Endothelial cell (in vitro differentiated cells): ENCODE measurements around the gene MPZL2. TPM values are rescaled to one million over a fixed set of nuclear protein-coding genes. Genes with fewer than 3 reads are reported as not detected.
"Not testable (repeated sequence)": the region's sequence is repeated elsewhere in the genome, so short reads cannot be mapped to it uniquely, and the experiment has no call there.

ENCODE experiments used
- DNase-seq: peaks from one replicate; pipeline ENCODE4 v3.0.0; 2021; ENCODE audit warnings: low spot score
- H3K27ac Mint-ChIP-seq: one replicate; pipeline ENCODE4 v1.8.0; 2021; ENCODE audit warnings: mixed read lengths, inconsistent platforms; ENCODE audit not compliant: unreplicated experiment
- H3K27me3 Mint-ChIP-seq: one replicate; pipeline ENCODE4 v1.8.0; 2021; ENCODE audit warnings: mild to moderate bottlenecking, moderate library complexity, mixed read lengths, inconsistent platforms; ENCODE audit not compliant: unreplicated experiment
- H3K36me3 Mint-ChIP-seq: one replicate; pipeline ENCODE4 v1.8.0; 2021; ENCODE audit warnings: mild to moderate bottlenecking, low read depth, mixed read lengths, inconsistent platforms; ENCODE audit not compliant: unreplicated experiment
- H3K4me1 Mint-ChIP-seq: one replicate; pipeline ENCODE4 v1.8.0; 2021; ENCODE audit warnings: mild to moderate bottlenecking, mixed read lengths, inconsistent platforms; ENCODE audit not compliant: unreplicated experiment
- H3K4me3 Mint-ChIP-seq: one replicate; pipeline ENCODE4 v1.8.0; 2021; ENCODE audit warnings: mild to moderate bottlenecking, mixed read lengths, inconsistent platforms; ENCODE audit not compliant: unreplicated experiment
- H3K9me3 Mint-ChIP-seq: one replicate; pipeline ENCODE4 v1.8.0; 2021; ENCODE audit warnings: mixed read lengths, inconsistent platforms; ENCODE audit not compliant: unreplicated experiment
- CTCF ChIP-seq: fragments of 200-600 bp; sonication (generic); IDR thresholded peaks from one replicate; pipeline ENCODE4 v1.5.0; 2021; ENCODE audit warnings: antibody characterized with exemption; ENCODE audit not compliant: unreplicated experiment
- total RNA-seq: library from RNA; stranded (reverse); fragmentation: NEBNext Ultra II Directional; extraction: Animal tissue kit (Norgen Biotek cat#: 25700); gene quantifications from one replicate; pipeline ENCODE4 v1.2.1, GENCODE V29; 2021; ENCODE audit not compliant: unreplicated experiment

MPZL2 gene
- total RNA-seq, 1 donor from 2014 or later, result 1.0 TPM

GRCh38 chr11:118310781-118311485 is 46.8 kb upstream of the MPZL2 start:
- no peak for TF ChIP-seq CTCF
- no peak for DNase-seq
- Mint-ChIP-seq H3K27ac (no peak overlapping the region), H3K4me1 (peaks cover 14% of the 10 kb centered on the region), H3K4me3 (no peak overlapping the region), H3K9me3 (no peaks in the 10 kb centered on the region), H3K27me3 (peaks cover 2% of the 10 kb centered on the region), H3K36me3 (no peaks in the 10 kb centered on the region)

- Mint-ChIP-seq H3K9me3 (no peaks in the 10 kb centered on the region), H3K4me3 (no peak overlapping the region), H3K4me1 (peaks cover 12% of the 10 kb centered on the region), H3K27ac (no peak overlapping the region), H3K27me3 (peaks cover 2% of the 10 kb centered on the region), H3K36me3 (no peaks in the 10 kb centered on the region)
- DNase-seq, result no peak
- no peak for TF ChIP-seq CTCF
These were observed 46.2 kb upstream of the MPZL2 start for GRCh38 chr11:118310271-118310670.

- H3K4me3 Mint-ChIP-seq, DNase-seq, H3K27ac Mint-ChIP-seq, H3K4me1 Mint-ChIP-seq, H3K36me3 Mint-ChIP-seq, H3K27me3 Mint-ChIP-seq, H3K9me3 Mint-ChIP-seq: not testable (repeated sequence)
These were observed 45.0 kb upstream of the MPZL2 start for GRCh38 chr11:118308995-118309528.

- no peak overlapping the region for H3K27ac Mint-ChIP-seq
- H3K36me3 Mint-ChIP-seq, result no peaks in the 10 kb centered on the region
- H3K4me3 Mint-ChIP-seq, result no peak overlapping the region
- H3K4me1 Mint-ChIP-seq, result peaks cover 9% of the 10 kb centered on the region
- no peak for TF ChIP-seq CTCF
- DNase-seq, result no peak
- H3K9me3 Mint-ChIP-seq, result no peaks in the 10 kb centered on the region
- no peaks in the 10 kb centered on the region for H3K27me3 Mint-ChIP-seq
These were observed 42.5 kb upstream of the MPZL2 start for GRCh38 chr11:118306556-118306955.

GRCh38 chr11:118305726-118306125 is 41.6 kb upstream of the MPZL2 start:
- Mint-ChIP-seq H3K27me3 (no peaks in the 10 kb centered on the region), H3K4me1 (peaks cover 9% of the 10 kb centered on the region), H3K27ac (no peak overlapping the region), H3K36me3 (no peaks in the 10 kb centered on the region), H3K4me3 (no peak overlapping the region), H3K9me3 (no peaks in the 10 kb centered on the region)
- DNase-seq, result no peak
- no peak for TF ChIP-seq CTCF
